Fibroblast of the aortic adventitia (primary cell): ENCODE results near the gene RARRES2. TPM values are rescaled to one million over a fixed set of nuclear protein-coding genes. Genes with fewer than 3 reads are reported as not detected.

ENCODE experiments used
- DNase-seq: peaks from one replicate; pipeline ENCODE4 v3.0.0-alpha.2; 2010; ENCODE audit warnings: low read depth
- H3K4me3 ChIP-seq: 2 replicates; pipeline ENCODE4 v1.5.1; 2011; ENCODE audit warnings: low read depth, mild to moderate bottlenecking, control low read depth, low read length, moderate library complexity
- CTCF ChIP-seq: IDR thresholded peaks from 2 replicates; pipeline ENCODE4 v1.5.1; 2011; ENCODE audit warnings: mild to moderate bottlenecking, low read length, control low read depth, inconsistent platforms; ENCODE audit not compliant: insufficient read depth
- total RNA-seq: library from RNA; depleted of rRNA; stranded (reverse); fragments of >200 nt; gene quantifications from 2 replicates; pipeline ENCODE4 v1.2.3, GENCODE V29; 2012; ENCODE audit warnings: low replicate concordance

Gene RARRES2
- total RNA-seq, 1 donor: 1.4 TPM

- TF ChIP-seq CTCF: no peak
- no peak for DNase-seq
These were observed 43.2 kb upstream of the RARRES2 start for GRCh38 chr7:150384406-150385301.

GRCh38 chr7:150383710-150384397 lies 42.4 kb upstream of the RARRES2 start:
- no peak for DNase-seq
- no peak for TF ChIP-seq CTCF

More at GRCh38 chr7:150384406-150385301, 43.2 kb upstream of the RARRES2 start:
- H3K4me3 ChIP-seq: no peak overlapping the region

GRCh38 chr7:150382844-150383225 lies 41.4 kb upstream of the RARRES2 start:
- no peak for DNase-seq
- TF ChIP-seq CTCF: no peak
- H3K4me3 ChIP-seq: no peak overlapping the region

More at GRCh38 chr7:150383710-150384397, 42.4 kb upstream of the RARRES2 start:
- no peak overlapping the region for H3K4me3 ChIP-seq

GRCh38 chr7:150382123-150382843 lies 40.9 kb upstream of the RARRES2 start:
- no peak overlapping the region for H3K4me3 ChIP-seq
- DNase-seq: no peak
- no peak for TF ChIP-seq CTCF

- DNase-seq: no peak
- no peak for TF ChIP-seq CTCF
These were observed 40.3 kb upstream of the RARRES2 start for GRCh38 chr7:150381785-150382122.

GRCh38 chr7:150381096-150381495 lies 39.7 kb upstream of the RARRES2 start:
- no peak overlapping the region for H3K4me3 ChIP-seq
- no peak for DNase-seq
- TF ChIP-seq CTCF: no peak

More at GRCh38 chr7:150381785-150382122, 40.3 kb upstream of the RARRES2 start:
- H3K4me3 ChIP-seq: no peak overlapping the region
